ENCODE results near the gene BEND5.

BEND5 gene

DNA sequence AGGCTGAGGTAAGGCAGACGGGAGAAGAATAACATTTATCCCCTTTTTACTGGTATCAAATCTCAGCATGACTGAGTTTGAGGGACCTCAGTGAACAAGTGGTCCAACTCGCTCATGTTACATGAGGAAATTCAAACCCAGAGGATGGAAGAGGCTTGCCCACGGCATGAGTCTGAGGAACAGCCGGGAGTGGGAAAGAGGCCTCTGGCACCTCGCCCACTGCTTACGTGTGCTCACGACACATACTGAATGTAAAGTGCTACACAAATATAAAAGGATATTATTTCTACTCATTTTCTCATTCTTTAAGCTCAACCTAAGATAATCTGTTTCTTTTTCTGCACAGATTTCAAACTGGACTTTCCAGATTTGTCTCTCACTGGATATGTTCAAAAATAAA, 14.7 kb downstream of the BEND5 start:
- peak; percentile 9 for DNase-seq (ENCODE audit: low spot score)

GRCh38 chr1:48761411-48761810, 15.3 kb downstream of the BEND5 start:
- no peak for DNase-seq (ENCODE audit: low spot score)

DNA sequence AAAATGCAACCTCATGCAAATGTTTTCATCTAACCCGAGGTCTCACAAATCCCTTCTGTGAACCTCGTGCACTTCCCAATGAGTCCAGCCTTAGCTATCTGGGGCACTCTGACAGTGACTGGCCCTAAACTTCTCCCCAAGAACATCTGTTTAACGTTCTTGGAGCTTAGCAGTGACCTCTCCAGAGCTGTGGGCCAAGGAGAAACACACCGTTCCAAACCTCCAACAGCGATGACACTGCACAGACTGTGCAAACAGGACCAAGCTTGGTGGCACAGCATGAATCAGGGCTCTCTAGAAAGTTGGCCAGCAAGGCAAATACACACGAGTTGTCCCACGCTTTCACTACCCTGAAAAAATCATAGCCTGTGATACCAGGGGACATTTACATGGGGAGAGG, 15.8 kb downstream of the BEND5 start:
- no peak for DNase-seq (ENCODE audit: low spot score)

- DNase-seq (ENCODE audit: low spot score) = no peak
These were observed 17.7 kb downstream of the BEND5 start for GRCh38 chr1:48758976-48759375.

- no peak for DNase-seq (ENCODE audit: low spot score)
These were observed 19.3 kb downstream of the BEND5 start for GRCh38 chr1:48757363-48757762.

- no peak for DNase-seq (ENCODE audit: low spot score)
These were observed 19.9 kb downstream of the BEND5 start for GRCh38 chr1:48756683-48757316.

- no peak for DNase-seq (ENCODE audit: low spot score)
These were observed 23.4 kb downstream of the BEND5 start for GRCh38 chr1:48753293-48753692.

GRCh38 chr1:48750109-48750508, 26.6 kb downstream of the BEND5 start:
- peak; percentile 42 for DNase-seq (ENCODE audit: low spot score)

GRCh38 chr1:48749068-48749467, 27.6 kb downstream of the BEND5 start:
- no peak for DNase-seq (ENCODE audit: low spot score)

- DNase-seq (ENCODE audit: low spot score) = no peak
These were observed 29.8 kb downstream of the BEND5 start for GRCh38 chr1:48746906-48747305.

- no peak for DNase-seq (ENCODE audit: low spot score)
These were observed 32.7 kb downstream of the BEND5 start for GRCh38 chr1:48744032-48744431.

GRCh38 chr1:48743480-48743879, 33.2 kb downstream of the BEND5 start:
- DNase-seq (ENCODE audit: low spot score) = no peak

DNA sequence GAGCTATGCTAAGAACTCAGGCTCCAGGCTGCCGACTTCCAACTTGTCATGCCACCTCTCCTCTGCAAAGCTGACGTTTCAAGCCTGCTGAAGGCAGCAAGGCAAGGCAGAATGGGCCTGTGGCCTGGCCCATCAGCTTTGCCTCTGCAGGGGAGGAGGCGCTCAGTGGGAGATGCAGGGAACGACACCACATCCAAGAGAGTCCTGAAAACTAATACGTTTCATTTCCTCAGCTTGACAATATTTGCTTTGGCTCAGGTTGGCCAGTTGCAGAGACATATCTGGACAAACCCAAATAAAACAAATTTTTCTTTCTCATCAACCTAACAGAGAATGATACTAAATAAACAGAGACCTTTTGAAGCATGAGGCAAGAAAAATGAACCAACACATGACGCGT, 35.3 kb downstream of the BEND5 start:
- DNase-seq (ENCODE audit: low spot score) = no peak

GRCh38 chr1:48740621-48741020, 36.1 kb downstream of the BEND5 start:
- DNase-seq (ENCODE audit: low spot score) = no peak

GRCh38 chr1:48739091-48739490, 37.6 kb downstream of the BEND5 start:
- DNase-seq (ENCODE audit: low spot score) = no peak

DNA sequence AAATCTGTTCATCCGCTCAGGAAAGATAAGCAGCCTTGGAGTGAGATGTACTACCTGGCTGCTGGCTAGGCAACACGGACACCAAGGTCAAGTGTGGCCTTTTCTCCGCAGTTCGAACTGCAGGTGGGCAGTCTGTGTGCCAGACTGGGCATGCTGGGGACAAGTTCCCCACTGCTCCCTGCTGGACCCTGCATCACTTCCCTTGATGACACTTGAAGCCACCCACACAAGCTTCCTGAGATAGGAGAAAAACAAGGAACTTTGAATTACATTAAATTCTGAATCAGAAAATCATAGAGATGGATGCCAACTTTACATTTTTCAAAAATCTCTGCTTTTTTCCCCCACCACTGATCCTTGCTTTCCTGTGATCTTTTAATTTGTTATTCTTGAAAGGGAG, 38.3 kb downstream of the BEND5 start:
- no peak for DNase-seq (ENCODE audit: low spot score)

DNA sequence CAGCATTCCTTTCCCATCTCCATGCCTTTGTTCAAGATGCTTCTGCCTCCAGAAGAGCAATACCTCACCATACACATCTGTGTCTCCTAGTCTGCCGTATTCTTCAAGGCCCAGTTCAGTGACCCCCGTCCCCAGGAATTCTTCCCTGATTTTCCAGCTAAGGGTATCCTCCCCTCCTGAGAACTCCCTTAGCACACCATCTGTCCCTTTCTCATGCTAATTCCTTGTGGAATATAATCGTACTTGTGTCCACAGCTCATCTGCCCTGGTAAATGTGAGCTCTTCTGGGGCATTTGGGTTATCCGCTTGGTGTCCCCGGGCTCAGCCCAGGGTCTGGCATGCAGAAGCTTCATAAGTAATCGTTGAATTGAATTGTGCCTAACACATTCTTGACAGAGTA, 40.9 kb downstream of the BEND5 start:
- no peak for DNase-seq (ENCODE audit: low spot score)

GRCh38 chr1:48730164-48730910, 46.4 kb downstream of the BEND5 start:
- no peak for DNase-seq (ENCODE audit: low spot score)

DNA sequence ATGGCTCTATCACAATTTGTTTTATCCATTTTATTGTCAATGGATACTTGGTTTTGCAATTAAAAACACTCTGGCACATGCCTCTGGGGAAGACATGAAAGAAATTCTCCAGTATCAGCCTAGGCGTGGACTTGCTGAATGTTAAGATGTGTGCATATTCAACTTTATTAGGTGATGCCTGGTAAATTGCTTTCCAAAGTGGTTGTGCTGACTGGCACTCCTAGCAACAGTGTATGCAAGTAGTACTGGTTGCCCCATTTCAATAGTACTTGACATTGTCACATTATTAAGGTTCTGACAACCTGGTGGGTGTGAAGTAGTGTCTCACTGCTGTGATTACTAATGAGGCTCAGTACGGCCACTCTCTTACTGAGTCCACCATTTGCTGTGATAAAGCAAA, 48.1 kb downstream of the BEND5 start:
- DNase-seq (ENCODE audit: low spot score) = no peak

DNA sequence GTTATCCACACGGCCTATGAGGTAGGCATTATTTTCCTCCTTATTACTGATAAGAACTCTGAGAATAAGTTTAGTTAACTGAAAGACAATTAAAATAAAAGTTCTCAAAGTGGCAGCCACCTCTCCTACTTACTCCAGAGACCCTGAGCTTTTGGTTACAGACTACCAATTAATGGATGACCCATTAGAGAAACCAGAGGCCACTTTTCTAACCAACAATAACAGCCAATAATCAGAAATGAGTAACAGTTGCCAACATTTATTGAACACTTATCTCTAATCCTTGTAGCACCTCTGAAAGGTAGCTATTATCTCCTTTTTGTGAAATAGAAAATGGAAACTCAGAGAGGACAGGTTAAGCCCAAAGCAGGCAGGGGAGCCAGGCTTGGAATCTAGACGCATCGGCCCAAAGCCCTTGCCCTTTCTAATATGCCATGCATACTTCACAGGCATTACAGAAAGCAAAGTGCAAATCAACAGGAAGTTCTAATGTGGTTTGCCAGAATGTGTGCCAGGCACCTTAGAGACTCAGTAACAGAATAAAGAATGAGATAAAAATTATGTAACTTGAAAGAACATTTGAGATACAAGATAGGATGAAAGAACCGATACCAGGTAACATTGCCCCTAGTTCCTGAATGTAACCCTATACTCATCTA, 50.0 kb downstream of the BEND5 start:
- no peak for DNase-seq (ENCODE audit: low spot score)

DNA sequence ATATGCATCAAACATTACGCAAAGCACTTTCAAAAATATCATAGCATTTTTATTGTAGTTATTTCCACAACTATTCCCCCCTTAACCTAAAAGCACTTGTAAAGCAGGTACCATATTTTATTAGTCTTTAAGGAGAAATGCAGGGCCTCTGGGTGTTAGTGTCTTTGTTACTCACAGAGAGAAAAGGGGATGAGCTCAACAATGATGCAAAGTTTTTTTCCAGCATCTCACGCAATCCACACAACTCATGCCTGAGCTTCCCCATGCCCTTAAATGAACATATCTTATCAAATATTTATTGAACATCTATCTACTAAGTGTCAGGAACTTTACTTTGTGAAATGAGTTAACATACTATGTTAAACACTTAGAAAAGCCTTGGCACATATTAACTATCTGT, 50.6 kb downstream of the BEND5 start:
- no peak for DNase-seq (ENCODE audit: low spot score)

DNA sequence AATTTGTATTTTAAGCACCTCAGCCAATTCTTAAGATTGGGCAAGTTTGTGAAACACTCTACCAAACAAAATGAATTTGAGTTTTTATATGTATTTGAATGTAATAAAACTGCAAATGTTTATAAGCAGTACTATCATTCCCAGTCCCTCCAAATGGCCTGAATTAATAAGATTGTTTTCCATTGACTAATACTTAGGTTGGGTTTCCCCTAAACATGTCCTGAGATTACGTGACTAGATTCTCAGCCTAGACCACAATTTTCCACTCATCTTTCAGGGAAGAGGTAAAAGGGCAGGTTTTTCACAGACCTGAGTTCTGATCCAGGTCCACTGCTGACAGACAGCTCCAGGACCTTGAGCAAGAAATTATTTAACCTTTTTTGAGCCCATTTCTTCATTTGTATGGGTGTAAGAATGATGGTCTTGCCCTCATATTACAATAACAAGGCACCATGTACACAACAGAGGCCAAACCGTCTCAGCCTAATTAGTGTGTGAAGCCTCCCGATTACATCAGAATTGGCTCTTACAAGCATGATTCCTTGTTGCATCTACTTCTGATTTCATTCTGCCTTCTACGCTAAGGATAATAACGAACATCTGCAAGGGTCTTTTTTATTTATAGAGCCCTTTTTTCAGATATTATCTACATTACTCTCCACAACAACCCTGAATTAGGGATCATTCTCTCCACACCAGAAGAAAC, 51.2 kb downstream of the BEND5 start:
- no peak for DNase-seq (ENCODE audit: low spot score)

DNA sequence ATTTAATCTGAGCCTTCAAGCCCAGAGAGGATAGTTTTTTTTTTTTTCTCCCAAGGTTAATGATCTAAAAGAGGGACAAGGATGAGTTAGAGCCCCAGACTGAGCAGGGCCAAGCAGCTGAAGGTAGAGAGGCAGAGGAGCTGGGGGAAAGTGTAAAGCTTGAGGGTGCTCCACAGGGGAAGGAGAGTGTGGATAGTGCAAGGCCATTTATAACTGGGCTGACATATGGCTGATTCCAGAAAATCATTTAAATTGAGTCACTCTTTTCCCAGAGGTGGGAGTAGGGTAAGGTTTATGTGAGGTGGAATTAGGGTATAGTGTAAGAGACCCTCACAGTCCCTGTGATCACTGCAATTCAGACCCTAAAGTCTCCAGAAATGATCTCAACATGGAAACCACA, 55.8 kb downstream of the BEND5 start:
- no peak for DNase-seq (ENCODE audit: low spot score)
